ENCODE measurements around the gene UNC13C.

UNC13C gene

GRCh38 chr15:54017959-54018358 is 39.7 kb downstream of the UNC13C start:
- no peak for DNase-seq (ENCODE audit: extremely low read depth in 1 of 2, low read depth in 1 of 2)

- DNase-seq (ENCODE audit: extremely low read depth in 1 of 2, low read depth in 1 of 2): no peak
These were observed 48.0 kb downstream of the UNC13C start for GRCh38 chr15:54026258-54026657.

DNA sequence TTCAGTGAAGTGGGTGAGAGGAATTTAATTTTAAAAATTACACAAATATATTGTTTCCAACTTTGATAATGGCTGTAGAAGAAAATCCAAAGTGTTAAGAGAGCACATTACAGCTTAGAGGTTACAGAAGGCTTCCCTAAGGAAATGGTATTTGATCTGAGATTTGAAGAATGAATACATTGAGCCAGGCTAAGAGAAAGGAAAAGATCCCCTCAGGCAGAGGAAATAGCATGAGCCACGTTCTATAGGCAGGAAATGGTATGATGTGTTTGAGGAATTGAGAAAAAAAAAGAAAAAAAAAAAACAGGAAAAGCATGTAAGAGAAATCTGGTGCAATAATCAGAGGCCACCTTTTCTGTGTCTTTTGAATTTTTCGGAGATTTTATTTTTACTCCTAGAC is 48.6 kb downstream of the UNC13C start:
- no peak for DNase-seq (ENCODE audit: extremely low read depth in 1 of 2, low read depth in 1 of 2)

- DNase-seq (ENCODE audit: extremely low read depth in 1 of 2, low read depth in 1 of 2): no peak
These were observed 50.8 kb downstream of the UNC13C start for GRCh38 chr15:54029081-54029480.

DNA sequence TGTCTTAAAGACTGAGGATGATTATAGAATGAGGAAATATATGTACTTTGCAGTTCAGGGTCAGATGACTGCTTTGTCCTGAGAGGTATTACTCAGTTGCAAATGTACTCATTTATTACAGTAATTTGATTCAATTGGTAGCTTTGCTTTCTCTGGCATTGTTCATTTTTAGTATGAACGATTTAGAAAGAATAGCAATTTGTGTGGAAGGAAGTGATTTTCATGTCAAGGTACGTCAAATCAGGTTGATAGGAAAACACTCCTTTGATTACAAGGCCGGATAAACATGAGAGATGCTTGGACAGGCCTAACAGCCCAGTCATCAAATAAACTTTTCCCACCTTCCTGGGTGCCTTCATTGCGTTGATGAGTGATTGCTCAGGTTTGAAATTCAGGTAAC is 53.8 kb downstream of the UNC13C start:
- no peak for DNase-seq (ENCODE audit: extremely low read depth in 1 of 2, low read depth in 1 of 2)

DNA sequence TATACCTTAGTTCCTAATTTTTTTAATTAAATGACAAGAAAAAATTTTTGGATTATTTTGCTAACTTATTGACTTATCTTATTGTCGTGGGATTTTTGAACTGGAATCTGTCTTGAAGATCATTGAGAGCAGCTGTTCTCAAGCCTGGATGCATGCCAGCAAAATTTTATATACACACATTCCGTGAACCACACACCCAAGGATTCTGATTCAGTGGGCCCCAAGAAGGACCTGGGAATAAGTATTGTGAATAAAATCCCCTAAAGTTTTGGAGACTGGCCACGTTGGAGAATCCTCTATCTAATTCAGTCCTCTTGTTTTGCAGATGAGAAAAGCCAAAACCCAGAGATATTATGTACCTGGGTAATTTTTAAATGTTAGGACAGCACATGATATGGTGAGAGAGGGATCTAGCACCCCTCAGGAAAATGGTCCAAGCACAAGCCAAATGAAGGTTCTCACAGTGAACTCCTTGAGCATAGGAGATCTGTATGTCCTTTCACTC is 55.2 kb downstream of the UNC13C start:
- DNase-seq (ENCODE audit: extremely low read depth in 1 of 2, low read depth in 1 of 2): no peak

DNA sequence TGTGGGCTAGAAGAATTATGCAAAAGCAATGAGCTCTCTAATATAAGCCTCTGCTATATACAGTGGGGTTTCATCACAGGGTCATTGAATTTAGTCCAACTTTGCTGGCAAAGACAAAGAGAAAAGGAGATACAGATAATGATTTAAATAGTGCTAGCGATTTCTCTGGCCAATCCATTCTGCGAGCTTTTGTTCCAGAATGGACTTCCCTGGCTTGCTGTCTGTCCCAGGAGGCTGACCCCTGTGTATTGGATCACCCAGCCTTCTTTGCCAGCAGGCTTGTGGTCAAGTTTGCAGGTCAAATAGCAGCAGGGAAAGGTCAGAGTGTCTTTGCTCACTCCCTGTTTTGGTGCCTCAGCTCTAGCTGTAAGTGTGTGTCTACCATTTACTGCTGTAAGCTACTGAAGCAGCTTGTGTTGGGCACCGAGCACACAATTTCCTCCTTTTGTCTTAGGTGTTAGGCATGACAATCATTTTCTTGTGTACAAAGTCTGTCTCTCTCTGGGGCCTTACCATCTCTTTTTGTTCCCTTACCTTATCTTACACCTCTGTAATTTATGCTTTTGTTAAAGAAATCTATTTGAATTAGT is 55.7 kb downstream of the UNC13C start:
- DNase-seq (ENCODE audit: extremely low read depth in 1 of 2, low read depth in 1 of 2): no peak

- DNase-seq (ENCODE audit: extremely low read depth in 1 of 2, low read depth in 1 of 2): no peak
These were observed 57.4 kb downstream of the UNC13C start for GRCh38 chr15:54035616-54036015.

GRCh38 chr15:54045397-54045796 is 67.2 kb downstream of the UNC13C start:
- DNase-seq (ENCODE audit: extremely low read depth in 1 of 2, low read depth in 1 of 2): no peak

- DNase-seq (ENCODE audit: extremely low read depth in 1 of 2, low read depth in 1 of 2): no peak
These were observed 67.9 kb downstream of the UNC13C start for GRCh38 chr15:54046093-54046492.

- no peak for DNase-seq (ENCODE audit: extremely low read depth in 1 of 2, low read depth in 1 of 2)
These were observed 86.1 kb downstream of the UNC13C start for GRCh38 chr15:54064365-54064764.

DNA sequence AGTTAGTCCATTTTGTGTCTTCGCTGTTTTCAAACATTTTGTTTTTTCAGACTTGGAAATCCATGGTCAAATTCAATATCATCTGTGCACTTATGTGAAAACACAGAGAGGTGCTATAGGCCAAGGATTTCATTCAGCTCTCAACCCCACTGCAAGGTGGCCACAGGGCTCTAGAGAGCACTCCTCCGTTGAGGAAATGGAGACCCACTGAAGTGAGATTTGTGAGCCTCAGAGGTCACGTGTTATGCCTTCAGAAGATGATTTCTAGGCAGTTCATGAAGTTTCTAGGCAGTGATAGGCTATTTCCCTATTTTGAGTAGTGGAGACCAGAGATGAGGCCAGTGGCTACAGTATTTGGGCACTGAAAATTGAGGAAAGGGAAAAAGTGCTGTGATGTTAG is 88.2 kb downstream of the UNC13C start:
- no peak for DNase-seq (ENCODE audit: extremely low read depth in 1 of 2, low read depth in 1 of 2)

- no peak for DNase-seq (ENCODE audit: extremely low read depth in 1 of 2, low read depth in 1 of 2)
These were observed 104.7 kb downstream of the UNC13C start for GRCh38 chr15:54082836-54083492.

- no peak for DNase-seq (ENCODE audit: extremely low read depth in 1 of 2, low read depth in 1 of 2)
These were observed 105.3 kb downstream of the UNC13C start for GRCh38 chr15:54083501-54083900.

GRCh38 chr15:54083991-54084390 is 105.8 kb downstream of the UNC13C start:
- no peak for DNase-seq (ENCODE audit: extremely low read depth in 1 of 2, low read depth in 1 of 2)

GRCh38 chr15:54088837-54089236 is 110.6 kb downstream of the UNC13C start:
- DNase-seq (ENCODE audit: extremely low read depth in 1 of 2, low read depth in 1 of 2): no peak

GRCh38 chr15:54089776-54090175 is 111.5 kb downstream of the UNC13C start:
- DNase-seq (ENCODE audit: extremely low read depth in 1 of 2, low read depth in 1 of 2): no peak

GRCh38 chr15:54091651-54092050 is 113.4 kb downstream of the UNC13C start:
- DNase-seq (ENCODE audit: extremely low read depth in 1 of 2, low read depth in 1 of 2): no peak

GRCh38 chr15:54094661-54095060 is 116.4 kb downstream of the UNC13C start:
- DNase-seq (ENCODE audit: extremely low read depth in 1 of 2, low read depth in 1 of 2): no peak

DNA sequence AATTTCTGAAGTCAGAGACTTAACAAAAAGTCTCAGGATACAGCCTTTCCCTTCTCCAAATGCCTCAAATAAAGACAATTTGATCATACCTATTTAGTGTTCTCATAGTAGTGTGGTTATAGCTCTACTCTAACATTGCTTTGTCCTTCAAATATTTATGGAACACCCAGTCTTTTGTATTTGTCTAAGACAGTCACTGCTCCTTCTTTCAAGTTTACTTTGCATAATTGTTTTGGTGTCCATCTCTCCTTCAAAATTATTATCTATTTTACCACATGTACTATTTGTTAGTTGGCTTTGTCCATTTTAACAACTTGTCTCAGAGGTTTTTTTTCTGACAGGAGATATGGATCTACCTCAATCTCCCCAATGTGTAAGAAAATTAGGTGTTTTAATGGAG is 118.8 kb downstream of the UNC13C start:
- DNase-seq (ENCODE audit: extremely low read depth in 1 of 2, low read depth in 1 of 2): no peak

GRCh38 chr15:54099010-54099409 is 120.8 kb downstream of the UNC13C start:
- no peak for DNase-seq (ENCODE audit: extremely low read depth in 1 of 2, low read depth in 1 of 2)

GRCh38 chr15:54101664-54102270 is 123.5 kb downstream of the UNC13C start:
- no peak for DNase-seq (ENCODE audit: extremely low read depth in 1 of 2, low read depth in 1 of 2)
